Nucleus accumbens (tissue), 56 donors: ENCODE results near the gene G2E3.
"Not testable (repeated sequence)": the region's sequence is repeated elsewhere in the genome, so short reads cannot be mapped to it uniquely, and the experiment has no call there.

ENCODE experiments used
- DNase-seq, 56 donors: peaks; one replicate each; lab custom pipeline; 2025; lab: John Stamatoyannopoulos, UW

G2E3 gene

GRCh38 chr14:30558675-30559555 lies at the start of gene G2E3:
Gene G2E3, plus strand, starts transcription at chr14:30559158. Its CDS starts 21,922 bp downstream, at chr14:30581080.
- DNase-seq = peak in 54 of 56 donors; percentile 23 to 92 (median 73)

- DNase-seq = no peak
Observed at GRCh38 chr14:30517737-30518136, 41.2 kb upstream of the G2E3 start.

- DNase-seq = no peak
Observed at GRCh38 chr14:30518867-30519560, 39.9 kb upstream of the G2E3 start.

GRCh38 chr14:30519961-30520360 lies 39.0 kb upstream of the G2E3 start:
- DNase-seq = peak in 14 of 56 donors; percentile 1 to 77 (median 28)

- DNase-seq = no peak
Observed at GRCh38 chr14:30520536-30520935, 38.4 kb upstream of the G2E3 start.

DNA sequence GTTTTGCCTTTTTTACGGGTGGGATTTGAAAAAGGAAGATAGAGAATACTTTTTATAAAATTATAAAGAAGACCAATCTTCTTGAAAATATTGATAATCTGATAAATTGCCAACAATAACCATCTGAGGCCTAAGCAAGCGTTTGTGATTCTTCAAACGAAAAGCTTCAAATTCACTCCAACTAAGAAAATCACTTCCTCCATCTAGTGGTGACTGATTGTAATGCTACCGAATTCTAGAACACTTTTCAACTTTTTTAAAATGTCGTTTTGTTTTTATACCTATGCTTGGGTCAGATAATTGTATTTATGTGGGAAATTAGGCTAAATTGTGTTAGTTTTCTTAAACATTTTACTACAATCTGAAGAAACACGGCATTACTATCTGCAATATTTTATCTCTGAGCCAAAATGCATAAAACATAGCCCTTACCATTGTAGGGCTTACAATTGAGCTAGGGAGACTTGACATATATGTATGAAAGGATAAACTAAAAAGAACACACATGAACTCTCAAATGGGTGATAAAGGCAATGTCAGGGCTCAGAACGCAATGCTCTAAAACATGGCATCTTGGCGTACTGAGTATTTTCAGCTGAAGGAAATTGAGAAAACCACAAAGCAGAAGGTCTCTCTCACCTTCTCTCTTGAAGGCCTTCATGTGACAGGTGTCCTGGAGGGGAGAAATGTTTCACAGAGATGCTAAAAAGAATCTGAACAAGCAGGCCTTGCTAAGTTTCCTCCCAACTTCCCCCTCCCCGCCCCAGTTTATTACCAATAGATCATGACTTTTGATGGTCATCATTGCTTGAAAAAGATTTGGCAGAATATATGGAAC lies 36.8 kb upstream of the G2E3 start:
- no peak for DNase-seq

DNA sequence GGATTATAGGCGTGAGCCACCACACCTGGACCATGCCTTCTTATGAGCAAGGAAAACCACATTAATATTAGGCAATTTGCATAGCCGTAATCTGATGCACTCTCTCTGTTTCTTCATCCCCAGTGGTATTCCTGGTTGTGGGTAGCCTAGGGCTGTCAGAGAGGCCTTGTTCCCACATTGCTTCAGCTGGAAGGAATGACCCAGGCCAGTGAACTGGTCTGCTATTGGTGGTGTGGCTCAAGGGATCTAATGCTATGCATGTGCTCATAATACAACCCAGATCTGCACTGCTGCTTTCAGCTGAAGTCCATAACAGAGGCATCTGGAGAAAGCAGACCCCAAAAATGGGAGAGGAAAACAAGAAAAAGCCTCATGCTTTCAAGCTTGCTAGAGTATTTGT lies 33.1 kb upstream of the G2E3 start:
- DNase-seq = no peak

DNA sequence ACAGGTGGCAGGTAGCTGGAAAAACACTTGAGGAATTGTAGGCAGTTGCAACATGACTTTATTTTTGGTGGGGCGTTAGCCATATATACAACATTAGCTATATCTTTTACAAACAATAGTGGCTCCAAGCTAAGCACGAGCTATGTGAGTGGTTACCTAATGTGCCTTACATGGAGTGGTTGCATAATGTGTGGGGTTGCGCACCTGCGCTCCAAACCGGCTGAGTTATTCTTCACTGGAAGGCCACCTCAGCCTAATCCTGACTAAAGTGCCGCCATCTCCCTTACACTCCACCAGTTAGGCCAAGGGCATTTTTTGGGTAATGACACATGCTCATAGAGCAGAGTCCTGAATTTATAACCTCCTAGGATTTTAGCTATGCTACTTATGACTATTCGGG lies 31.8 kb upstream of the G2E3 start:
- DNase-seq = no peak

DNA sequence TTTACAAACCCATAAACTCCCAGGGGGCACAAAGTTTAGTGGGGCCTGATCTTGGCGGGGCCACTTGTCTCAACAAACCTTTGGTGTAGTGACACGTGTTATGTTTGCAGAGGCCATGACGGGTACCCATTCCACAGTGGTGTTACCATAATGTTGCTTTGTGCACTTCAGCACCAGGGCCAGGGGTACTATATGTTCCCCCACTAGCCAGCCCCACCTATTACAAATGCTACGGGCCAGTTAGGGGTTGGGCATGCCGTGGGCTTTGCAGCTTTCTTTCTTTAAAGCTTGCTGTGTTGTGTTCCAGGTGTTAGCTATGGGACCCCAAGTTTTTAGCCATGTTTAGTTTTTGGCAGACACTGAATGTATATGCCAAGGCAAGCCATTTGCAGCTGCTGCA lies 30.8 kb upstream of the G2E3 start:
- no peak for DNase-seq

DNA sequence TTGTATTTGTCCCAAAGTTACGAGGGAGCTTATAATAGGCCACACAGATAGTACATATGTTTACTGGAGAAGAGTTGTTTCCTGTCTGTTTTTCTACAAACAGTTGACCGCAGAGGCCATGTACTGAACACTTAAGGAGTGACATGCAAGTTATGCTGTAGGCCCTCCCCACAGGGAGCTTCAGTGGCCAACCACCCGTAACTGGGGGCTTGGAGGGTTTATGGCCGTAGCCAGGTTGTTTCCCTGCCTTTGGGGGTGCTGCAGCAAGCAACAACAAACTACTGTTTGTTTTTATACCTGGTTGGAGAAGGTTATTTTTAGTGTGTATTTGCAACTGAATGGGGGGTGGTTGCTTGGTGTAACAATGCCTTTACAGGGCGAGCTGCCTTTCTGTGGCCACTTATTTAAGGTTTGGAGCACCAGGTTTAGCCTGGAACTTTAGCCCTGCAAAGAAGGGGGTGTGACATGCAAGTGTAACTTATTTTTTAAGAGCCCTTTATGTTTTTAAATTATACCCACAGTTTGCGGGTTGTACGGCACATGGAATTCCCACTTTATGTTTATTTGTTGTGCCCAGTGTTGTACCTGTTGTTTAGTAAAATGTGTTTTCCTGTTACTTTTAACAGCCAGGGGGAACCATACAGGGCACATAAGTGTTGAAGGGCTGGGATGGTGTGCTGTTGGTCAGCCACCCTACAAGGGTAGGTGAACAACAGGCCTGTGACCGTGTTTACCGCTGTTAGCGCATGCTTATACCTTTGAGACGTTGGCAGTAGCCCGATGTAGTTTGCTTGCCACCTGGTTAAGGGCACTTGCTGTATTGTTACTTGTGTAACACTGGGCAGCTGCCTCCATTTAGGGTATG lies 29.9 kb upstream of the G2E3 start:
- no peak for DNase-seq

- DNase-seq = no peak
Observed at GRCh38 chr14:30532264-30532663, 26.7 kb upstream of the G2E3 start.

DNA sequence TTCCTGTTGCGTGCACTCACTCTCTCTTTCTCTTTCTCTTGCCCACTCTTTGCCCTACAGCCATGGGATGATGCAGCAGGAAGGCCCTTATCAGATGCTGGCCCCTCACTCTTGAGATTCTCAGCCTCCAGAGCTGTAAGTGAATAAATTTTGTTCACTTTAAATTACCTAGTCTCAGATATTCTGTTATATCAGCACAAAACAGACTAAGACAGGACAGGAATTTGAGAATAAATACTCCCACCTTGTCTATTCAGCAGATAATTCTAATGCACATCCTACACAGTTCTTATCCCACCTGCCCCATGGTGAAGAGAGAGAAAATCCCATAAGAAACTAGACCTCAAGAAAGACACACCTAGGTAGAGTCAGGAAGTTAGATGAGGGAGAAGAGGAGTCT lies 25.8 kb upstream of the G2E3 start:
- DNase-seq = no peak

DNA sequence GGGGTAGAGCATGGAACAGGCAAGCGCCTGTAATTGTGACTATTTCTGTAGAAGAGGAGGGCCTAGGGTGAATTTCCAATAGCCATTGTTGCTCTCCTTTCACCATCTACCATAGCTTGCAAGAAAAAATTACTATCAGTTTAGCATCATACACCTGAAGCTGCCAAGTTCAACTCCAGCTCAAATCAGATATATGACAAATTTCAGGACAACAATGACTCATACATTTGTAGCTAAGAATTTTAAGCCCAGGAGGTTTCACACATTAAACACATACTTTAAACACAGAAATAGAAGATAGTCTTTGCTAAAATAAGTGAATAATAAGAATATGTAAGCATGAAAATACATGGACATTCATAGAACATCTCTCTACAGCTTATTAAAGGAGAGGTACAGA lies 17.6 kb upstream of the G2E3 start:
- DNase-seq = no peak

- DNase-seq = not testable (repeated sequence)
Observed at GRCh38 chr14:30546735-30547134, 12.2 kb upstream of the G2E3 start.

DNA sequence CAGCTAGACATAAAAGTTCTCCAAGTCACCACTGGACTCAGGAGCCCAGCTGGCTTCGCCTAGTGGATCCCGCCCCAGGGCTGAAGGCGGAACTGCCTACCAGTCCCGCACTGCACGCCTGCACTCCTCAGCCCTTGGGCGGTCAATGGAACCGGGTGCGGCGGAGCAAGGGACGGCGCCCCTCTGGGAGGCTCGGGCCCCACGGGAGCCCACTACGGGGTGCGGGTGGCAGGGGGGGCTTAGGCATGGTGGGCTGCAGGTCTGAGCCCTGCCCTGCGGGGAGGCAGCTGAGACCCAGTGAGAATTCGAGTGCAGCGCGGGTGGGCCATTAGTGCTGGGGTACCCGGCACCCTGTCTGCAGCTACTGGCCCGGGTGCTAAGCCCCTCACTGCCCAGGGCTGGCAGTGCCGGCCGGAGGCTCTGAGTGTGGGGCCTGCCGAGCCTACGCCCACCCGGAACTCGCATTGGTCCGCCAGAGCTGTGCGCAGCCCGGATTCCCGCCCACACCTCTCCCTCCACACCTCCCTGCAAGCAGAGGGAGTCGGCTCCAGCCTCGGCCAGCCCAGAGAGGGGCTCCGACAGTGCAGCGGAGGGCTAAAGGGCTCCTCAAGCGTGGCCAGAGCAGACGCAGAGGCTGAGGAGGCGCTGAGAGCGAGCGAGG lies 11.4 kb upstream of the G2E3 start:
- DNase-seq = no peak

- DNase-seq = no peak
Observed at GRCh38 chr14:30550335-30550734, 8.6 kb upstream of the G2E3 start.

GRCh38 chr14:30551460-30551859 lies 7.5 kb upstream of the G2E3 start:
- DNase-seq = no peak

DNA sequence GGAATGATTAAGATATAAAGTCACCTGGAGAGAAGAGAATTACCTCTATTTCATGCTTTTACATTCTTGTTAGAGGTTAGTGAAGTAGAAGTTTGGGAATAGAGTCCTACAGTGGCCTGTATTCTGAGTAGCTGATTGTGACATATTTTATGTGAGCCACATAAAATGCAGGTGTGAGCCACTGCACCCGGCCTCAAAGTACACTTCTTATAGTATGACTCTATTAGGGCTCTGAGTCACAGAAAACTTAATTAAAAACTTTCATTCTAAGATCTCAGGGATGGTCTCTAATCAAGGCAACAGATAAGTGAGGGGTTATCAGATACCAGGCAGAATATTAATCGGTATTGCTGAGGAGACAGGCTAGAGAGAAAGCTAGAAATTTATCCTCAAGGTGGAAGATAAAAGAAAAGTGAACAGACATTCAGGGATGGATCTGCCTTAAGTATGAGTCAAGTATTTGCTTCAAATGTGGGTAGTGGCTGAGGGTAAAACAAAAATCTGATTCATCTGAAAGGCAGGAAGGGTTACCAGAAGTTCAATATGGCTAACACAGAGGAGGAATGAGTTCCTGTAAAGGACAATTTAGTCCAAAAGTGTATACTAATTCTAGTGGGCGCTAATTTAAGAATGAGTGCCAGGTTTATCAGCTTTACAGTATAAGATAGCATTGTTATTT lies 5.5 kb upstream of the G2E3 start:
- DNase-seq = no peak

- no peak for DNase-seq
Observed at GRCh38 chr14:30558362-30558674, 640 bp upstream of the G2E3 start.
